ENCODE data around the gene TRIM39.
"Not testable (repeated sequence)": the region's sequence is repeated elsewhere in the genome, so short reads cannot be mapped to it uniquely, and the experiment has no call there.

TRIM39 gene

DNA sequence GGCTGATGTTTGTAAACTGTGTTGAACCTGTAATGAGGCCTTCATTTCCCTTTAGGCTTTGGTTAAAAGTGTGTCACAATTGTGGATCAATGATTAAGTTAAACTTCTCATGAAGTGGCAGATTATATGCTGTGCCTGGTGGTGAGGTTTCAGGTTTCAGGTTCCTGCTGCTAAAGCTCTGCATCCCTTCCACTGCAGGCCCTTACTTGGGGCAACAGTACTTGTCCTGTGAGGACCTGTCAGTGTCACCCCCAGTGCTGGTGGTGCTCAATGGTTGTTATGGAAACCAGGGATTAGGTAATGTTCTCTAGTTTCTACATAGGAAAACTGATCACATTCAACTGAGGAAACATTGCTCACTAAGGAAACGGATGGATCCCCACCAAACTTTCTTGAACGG, 36.7 kb downstream of the TRIM39 start:
- DNase-seq (ENCODE audit: low read depth) = no peak

DNA sequence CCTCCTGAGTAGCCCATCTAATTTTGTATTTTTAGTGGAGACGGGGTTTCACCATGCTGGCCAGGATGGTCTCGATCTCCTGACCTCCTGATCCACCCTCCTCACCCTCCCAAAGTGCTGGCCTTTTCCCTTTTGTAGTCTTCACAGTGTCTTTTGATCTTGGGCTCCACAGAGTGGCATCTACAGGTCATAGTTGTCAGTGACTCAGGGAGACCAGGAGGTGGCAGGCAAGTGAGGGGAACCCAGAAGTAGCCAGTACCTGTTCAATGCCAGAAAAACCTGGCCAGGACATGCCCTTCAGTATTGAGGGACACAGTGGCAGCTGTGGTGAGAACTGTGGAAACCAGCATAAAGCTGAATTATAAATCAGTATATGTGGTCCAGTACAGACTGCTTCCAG, 37.9 kb downstream of the TRIM39 start:
- no peak for DNase-seq (ENCODE audit: low read depth)

DNA sequence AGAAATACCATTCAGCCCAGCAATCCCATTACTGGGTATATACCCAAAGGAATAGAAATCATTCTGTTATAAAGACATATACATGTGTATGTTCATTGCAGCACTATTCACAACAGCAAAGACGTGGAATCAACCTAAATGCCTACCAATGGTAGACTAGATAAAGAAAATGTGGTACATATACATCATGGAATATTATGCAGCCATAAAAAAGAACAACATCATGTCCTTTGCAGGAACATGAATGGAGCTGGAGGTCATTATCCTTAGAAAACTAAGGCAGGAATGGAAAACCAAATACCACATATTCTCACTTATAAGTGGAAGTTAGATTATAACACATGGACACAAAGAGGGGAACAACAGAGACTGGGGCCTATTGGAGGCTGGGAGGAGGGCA, 42.6 kb downstream of the TRIM39 start:
- DNase-seq (ENCODE audit: low read depth) = not testable (repeated sequence)

DNA sequence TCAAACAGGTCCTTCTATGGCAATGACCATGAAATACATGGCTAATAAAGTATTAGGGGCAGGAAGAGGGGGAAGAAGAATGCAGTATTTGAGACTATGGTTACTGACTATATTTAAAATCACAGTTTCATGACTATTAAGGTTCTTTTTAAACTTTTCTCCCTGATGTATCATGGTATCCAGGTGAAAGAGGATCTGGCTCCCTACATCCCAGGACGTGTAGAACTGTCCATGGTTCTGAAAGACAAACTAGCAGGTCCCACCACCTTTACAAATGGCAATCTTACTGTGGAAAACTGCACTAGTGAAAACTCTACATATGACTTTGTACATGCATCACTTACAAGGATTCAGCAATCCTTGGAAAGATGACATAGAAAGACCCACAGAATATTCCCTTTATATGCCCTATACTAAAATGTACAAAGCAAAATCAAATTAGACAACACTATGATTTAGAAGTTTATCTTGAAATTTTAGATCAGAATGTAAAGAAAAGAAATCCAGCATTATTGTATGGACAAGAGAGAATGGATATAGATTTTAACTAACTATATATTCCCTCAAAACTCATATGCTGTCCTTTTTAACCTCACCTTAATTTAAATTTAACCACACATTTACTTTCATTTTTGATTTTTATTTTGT, 51.7 kb downstream of the TRIM39 start:
- DNase-seq (ENCODE audit: low read depth) = no peak

DNA sequence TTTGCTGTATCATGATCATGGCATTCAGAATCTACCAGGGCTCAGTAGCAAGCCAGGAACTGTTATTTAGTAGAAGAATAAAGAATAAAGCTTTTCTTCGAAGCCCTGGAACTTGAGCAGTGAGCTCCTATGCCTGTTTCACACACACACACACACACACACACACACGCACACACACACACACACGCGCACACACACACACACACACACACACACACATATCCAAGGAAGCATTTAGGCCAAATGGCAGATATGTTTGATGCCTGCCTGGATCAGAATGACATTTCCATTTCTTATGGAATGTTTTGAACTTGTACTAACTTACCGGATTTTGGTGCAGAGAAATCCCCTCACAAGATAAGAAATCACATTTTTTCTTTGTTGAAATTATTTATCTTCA, 53.7 kb downstream of the TRIM39 start:
- DNase-seq (ENCODE audit: low read depth) = no peak

DNA sequence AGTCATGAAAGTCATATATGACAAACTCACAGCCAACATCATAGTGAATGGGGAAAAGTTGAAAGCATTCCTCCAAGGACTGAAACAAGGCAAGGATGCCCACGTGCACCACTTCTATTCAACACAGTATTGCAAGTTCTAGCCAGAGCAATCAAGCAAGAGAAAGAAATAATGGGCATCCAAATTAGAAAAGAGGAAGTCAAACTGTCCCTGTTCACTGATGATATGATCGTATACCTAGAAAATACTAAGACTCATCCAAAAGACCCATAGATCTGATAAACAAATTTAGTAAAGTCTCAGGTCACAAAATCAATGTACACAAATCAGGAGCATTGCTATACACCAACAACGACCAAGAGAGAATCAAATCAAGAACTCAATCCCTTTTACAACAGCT, 59.4 kb downstream of the TRIM39 start:
- no peak for DNase-seq (ENCODE audit: low read depth)

DNA sequence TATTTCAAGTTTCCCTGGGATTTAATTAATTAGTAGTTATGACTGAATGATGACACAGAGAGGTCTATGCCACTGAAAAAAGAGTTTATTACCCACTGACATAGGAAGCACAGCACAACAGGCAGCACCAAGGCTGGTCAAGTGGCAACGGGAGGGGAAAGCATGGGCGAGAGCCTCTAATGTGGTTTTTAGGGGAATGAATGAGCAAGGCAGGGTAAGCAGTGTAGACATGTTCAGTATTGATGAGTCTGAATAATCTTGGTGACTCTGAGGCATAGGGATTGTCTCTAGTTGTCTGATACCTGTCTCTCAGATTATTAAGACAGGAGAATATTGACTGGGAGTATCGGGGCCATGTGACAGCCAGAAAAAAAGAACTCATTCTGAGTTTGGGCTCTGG, 64.5 kb downstream of the TRIM39 start:
- no peak for DNase-seq (ENCODE audit: low read depth)
